GM13977 (cell line): ENCODE results near the gene TMEM63A.

ENCODE experiments used
- DNase-seq: peaks from one replicate; pipeline ENCODE4 v3.0.0; 2012; ENCODE audit warnings: low spot score
- in situ Hi-C: fragments of 300-500 bp; cut with MboI; formaldehyde crosslinking; loops from one replicate; pipeline ENCODE4 v1.12.0; 2022; ENCODE audit warnings: low sequenced_read_pairs, low pct_unique_long_range_greater_than_20kb, mixed read lengths, inconsistent platforms; ENCODE audit not compliant: unreplicated experiment
- TF ChIP-seq, protein P1 (sequence below): IDR thresholded peaks from 2 replicates; pipeline ENCODE4 v1.5.1; 2012; ENCODE audit warnings: mild to moderate bottlenecking, control low read depth; ENCODE audit not compliant: insufficient read depth; ENCODE audit errors: extremely low read depth, missing control alignments

TMEM63A gene

DNA sequence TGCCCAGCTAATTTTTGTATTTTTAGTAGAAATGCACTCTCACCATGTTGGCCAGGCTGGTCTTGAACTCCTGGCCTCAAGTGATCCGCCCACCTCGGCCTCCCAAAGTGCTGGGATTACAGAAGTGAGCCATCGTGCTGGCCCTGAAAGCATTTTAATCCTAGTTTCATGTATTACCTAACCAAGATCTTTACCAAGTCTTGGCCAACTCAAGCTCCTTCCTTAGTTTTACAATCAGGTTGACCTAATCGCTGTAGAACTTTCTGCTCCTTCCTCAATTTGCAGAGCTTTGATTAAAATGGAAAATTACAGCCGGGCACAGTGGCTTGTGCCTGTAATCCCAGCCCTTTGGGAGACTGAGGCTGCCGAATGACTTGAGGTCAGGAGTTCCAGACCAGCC lies 3.2 kb upstream of the TMEM63A start:
- no peak for DNase-seq
- in situ Hi-C loops: no loop called here
- TF ChIP-seq, protein P1, sequence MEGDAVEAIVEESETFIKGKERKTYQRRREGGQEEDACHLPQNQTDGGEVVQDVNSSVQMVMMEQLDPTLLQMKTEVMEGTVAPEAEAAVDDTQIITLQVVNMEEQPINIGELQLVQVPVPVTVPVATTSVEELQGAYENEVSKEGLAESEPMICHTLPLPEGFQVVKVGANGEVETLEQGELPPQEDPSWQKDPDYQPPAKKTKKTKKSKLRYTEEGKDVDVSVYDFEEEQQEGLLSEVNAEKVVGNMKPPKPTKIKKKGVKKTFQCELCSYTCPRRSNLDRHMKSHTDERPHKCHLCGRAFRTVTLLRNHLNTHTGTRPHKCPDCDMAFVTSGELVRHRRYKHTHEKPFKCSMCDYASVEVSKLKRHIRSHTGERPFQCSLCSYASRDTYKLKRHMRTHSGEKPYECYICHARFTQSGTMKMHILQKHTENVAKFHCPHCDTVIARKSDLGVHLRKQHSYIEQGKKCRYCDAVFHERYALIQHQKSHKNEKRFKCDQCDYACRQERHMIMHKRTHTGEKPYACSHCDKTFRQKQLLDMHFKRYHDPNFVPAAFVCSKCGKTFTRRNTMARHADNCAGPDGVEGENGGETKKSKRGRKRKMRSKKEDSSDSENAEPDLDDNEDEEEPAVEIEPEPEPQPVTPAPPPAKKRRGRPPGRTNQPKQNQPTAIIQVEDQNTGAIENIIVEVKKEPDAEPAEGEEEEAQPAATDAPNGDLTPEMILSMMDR: no peak

DNA sequence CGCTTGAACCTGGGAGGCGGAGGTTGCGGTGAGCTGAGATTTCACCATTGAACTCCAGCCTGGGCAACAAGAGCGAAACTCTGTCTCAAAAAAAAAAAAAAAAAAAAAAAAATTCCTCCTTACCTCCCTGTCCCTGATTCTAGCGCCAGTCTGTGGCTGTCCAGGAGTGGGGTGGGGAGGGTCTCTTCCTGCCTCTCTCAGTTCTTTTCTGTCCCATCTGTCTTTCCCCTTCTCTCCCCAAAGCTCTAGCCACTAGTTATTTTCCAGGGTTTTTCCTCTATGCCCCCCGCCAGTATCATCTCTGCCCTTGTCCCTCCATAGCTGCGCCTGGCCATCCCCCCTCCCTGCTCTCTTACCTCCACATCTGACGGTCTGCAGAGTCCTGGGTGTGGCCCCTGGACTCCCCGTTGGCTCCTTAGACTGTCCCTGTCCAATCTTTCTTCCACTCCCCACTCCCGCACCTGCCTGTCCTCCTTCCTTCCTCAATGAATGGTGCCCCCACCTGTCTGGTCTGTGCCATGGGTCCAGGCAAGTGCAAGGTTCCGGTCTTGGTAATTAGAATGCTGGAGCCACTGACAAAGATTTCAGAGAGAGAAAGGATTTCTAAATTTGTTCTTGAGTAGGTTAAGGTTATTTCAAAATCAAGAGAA lies 1.6 kb upstream of the TMEM63A start:
- no peak for DNase-seq
- in situ Hi-C loops: no loop called here
- TF ChIP-seq, protein P1: peak; percentile 10

- TF ChIP-seq, protein P1: no peak
- no peak for DNase-seq
- in situ Hi-C loops: no loop called here
Measured at GRCh38 chr1:225882694-225883615, 775 bp upstream of the TMEM63A start.

GRCh38 chr1:225881081-225881958 lies 860 bp downstream of the TMEM63A start:
- TF ChIP-seq, protein P1: no peak
- peak; percentile 64 for DNase-seq
- in situ Hi-C loops: no loop called here

DNA sequence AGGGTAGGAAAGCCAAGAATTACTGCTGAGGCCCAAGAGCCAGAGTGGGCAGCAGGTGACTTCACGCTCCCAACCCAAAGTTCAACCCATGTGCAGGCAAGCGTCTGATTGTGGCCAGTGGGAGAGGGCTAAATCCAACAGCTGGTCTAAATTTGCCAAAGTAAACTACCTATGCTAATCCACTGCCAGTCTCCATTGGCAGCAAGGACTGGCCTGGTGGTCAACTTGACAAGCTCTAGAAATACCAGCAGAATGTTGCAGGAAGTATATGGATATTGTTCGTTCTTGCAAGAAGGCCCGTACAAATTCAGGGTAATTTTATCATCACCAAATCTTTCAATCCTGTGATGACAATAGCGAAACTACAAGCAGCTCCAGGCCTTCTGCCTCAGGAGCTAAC lies 1.5 kb downstream of the TMEM63A start:
- no peak for DNase-seq
- TF ChIP-seq, protein P1: no peak
- in situ Hi-C loops: no loop called here

GRCh38 chr1:225880222-225880588 lies 2.0 kb downstream of the TMEM63A start:
- TF ChIP-seq, protein P1: no peak
- no peak for DNase-seq
- in situ Hi-C loops: no loop called here
